G401.6 (cell line): ENCODE measurements around the gene AK2.

Source experiments
- FAIRE-seq: peaks from 2 replicates; lab custom pipeline; 2012; peaks lifted over from hg19 to GRCh38; lab: Jason Lieb, UNC

AK2 gene

GRCh38 chr1:32971576-32971975 lies 65.1 kb downstream of the AK2 start:
- FAIRE-seq: no peak

GRCh38 chr1:32971156-32971555 lies 65.5 kb downstream of the AK2 start:
- no peak for FAIRE-seq

GRCh38 chr1:32969566-32969965 lies 67.1 kb downstream of the AK2 start:
- no peak for FAIRE-seq

GRCh38 chr1:32967888-32968568 lies 68.7 kb downstream of the AK2 start:
- FAIRE-seq: no peak

- FAIRE-seq: no peak
Measured at GRCh38 chr1:32966900-32967299, 69.8 kb downstream of the AK2 start.

GRCh38 chr1:32965251-32965747 lies 71.4 kb downstream of the AK2 start:
- no peak for FAIRE-seq

- FAIRE-seq: peak; percentile 93
Measured at GRCh38 chr1:32964461-32965250, 72.0 kb downstream of the AK2 start, which contains the start of gene RNF19B. Gene RNF19B (minus strand): TSS chr1:32964809. CDS start chr1:32964685, 124 bp downstream.

GRCh38 chr1:32963746-32964460 lies 72.8 kb downstream of the AK2 start:
- FAIRE-seq: no peak

- FAIRE-seq: no peak
Measured at GRCh38 chr1:32962248-32962896, 74.3 kb downstream of the AK2 start.

GRCh38 chr1:32960819-32961355 lies 75.8 kb downstream of the AK2 start:
- no peak for FAIRE-seq

- FAIRE-seq: no peak
Measured at GRCh38 chr1:32960342-32960741, 76.3 kb downstream of the AK2 start.

GRCh38 chr1:32958827-32959226 lies 77.9 kb downstream of the AK2 start:
- no peak for FAIRE-seq
